GM19043 (cell line): ENCODE data around the gene DUSP28.

Source experiments
- ATAC-seq: cut with Tn5 transposase; IDR thresholded peaks from one replicate; pipeline ENCODE4 v1.9.1; 2021; ENCODE audit warnings: low read depth; ENCODE audit not compliant: unreplicated experiment

The DUSP28 gene

DNA sequence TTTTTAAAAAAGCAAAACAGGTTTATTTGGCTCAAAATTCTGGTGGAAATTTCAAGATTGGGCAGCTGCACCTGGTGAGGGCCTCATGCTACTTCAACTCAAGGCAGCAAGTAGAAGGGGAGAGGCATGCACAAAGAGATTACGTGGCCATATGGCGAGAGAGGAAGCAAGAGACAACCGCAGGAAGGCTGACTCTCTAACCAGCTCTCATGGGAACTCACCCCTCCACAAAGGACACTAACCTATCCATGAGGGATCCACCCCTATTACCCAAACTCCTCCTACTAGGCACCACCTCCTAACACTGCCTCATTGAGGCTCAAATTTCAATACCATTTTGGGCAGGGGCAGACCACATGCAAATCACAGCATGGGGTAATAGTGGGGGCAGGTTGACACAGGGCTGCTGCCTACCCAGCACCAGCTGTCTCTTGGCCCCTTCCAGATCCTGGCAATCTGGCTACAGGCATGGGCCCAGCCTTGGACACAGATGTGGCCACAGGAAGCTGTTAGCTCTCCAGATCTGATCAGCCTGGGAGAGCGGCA lies 24.4 kb downstream of the DUSP28 start:
- ATAC-seq = peak; percentile 60

- peak; percentile 37 for ATAC-seq
Measured at GRCh38 chr2:240585101-240585500, 24.9 kb downstream of the DUSP28 start.

DNA sequence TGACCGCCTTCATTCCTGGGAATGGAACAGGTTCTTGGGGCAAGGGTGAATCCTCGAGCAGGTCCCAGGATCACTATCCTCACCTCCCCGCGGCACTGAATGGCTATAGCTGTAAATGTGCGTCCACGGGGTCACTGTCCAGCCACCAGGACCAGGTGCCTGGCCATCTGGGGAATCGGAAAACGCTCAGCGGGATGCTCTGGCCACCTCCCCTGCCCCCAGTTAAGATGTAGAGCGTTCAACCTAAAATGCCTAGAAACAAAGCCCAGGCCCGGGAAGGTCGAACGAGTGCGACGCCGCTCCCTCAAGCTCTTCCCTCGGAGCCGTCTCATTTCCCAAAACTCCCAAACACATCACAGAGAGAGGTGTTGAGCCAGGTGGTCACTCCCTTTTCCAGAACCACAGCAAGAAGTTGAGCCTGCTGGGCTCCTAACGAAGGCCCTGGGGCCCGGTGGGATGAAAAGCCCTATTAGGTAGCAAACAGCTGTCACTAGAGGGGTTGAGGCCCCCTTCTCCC lies 25.6 kb downstream of the DUSP28 start:
- no peak for ATAC-seq

GRCh38 chr2:240586198-240586918 lies 26.2 kb downstream of the DUSP28 start, which contains the start of gene CAPN10:
TSS of gene CAPN10 (plus strand) at chr2:240586734. CDS start at chr2:240586912, 178 bp downstream.
- peak; percentile 44 for ATAC-seq

- no peak for ATAC-seq
Measured at GRCh38 chr2:240586919-240587800, 27.0 kb downstream of the DUSP28 start.

- ATAC-seq = no peak
Measured at GRCh38 chr2:240588006-240588655, 28.0 kb downstream of the DUSP28 start.

DNA sequence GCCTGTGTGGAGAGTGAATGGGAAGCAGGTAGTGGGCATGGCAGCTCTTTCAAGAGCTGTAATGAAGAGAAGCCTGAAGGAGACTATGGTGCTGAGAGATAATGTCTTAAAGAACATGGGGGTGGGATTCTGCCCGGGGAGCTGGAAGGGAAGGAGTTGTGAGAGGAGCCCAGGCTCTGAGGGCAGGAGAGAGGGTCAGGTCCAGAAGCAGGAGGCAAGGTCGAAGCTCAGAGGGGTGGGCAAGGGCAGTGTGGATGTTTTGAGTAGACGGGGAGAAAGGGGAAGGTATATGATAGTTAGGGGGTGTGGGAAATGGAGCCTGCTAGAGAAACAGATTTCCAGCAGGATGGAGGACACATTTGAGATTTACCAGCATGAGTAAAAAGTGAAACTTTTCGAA lies 28.5 kb downstream of the DUSP28 start:
- no peak for ATAC-seq

- ATAC-seq = no peak
Measured at GRCh38 chr2:240589375-240589774, 29.2 kb downstream of the DUSP28 start.

- no peak for ATAC-seq
Measured at GRCh38 chr2:240589850-240590525, 29.8 kb downstream of the DUSP28 start.

- no peak for ATAC-seq
Measured at GRCh38 chr2:240590681-240591111, 30.5 kb downstream of the DUSP28 start.

DNA sequence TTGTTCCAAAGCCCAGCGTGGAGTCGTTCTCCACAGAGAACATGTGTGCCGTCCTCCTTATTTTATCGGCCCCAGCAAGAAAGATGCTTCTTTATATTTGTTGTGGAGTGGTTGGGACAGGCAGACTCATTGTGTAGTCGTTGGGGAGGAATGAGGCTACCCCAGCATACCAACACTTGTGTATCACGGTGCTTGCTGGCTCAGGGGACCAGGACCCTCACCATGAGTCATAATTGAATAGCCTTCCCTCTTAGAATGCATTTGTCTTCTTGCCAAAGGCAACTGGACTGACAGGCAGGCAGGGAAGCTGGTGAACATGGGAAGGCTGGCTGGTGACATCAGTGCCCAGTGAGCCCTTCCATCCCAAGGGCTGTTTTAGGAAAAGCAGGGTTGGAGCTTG lies 31.1 kb downstream of the DUSP28 start:
- no peak for ATAC-seq

- no peak for ATAC-seq
Measured at GRCh38 chr2:240591784-240592183, 31.6 kb downstream of the DUSP28 start.

DNA sequence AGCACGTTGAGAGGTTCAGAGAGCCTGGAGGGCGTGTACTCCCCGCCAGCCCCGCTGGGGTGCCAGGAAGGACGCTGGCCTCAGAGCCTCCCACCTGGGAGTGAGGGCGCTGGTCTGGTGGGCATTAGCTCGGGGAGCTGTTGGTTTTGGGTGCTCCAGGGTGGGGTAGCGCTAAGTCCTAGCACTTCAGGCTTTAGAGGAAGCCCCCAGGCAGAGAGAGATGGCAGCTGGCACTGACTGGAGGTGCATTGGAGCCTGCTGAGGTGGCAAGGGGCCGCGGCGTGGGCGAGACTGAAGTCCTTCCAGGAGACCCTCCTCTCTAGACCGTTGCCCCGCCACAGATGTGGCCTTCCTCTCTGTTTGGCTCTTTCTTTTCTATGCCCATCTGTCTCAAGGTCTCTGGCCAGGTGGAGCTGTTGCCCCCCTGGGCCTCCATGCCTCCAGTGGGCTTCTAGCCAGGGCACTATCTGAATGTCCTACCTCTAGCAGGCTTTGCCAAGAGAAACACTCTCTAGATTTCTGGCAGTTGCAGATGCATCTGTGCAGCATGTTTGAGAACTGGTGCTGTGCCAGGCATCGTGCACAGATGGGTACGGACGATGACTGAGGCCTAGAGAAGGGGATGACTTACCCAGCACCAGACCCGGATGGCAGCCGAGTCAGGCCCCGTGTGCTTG lies 33.0 kb downstream of the DUSP28 start:
- ATAC-seq = no peak

- ATAC-seq = no peak
Measured at GRCh38 chr2:240593703-240594451, 33.7 kb downstream of the DUSP28 start.

DNA sequence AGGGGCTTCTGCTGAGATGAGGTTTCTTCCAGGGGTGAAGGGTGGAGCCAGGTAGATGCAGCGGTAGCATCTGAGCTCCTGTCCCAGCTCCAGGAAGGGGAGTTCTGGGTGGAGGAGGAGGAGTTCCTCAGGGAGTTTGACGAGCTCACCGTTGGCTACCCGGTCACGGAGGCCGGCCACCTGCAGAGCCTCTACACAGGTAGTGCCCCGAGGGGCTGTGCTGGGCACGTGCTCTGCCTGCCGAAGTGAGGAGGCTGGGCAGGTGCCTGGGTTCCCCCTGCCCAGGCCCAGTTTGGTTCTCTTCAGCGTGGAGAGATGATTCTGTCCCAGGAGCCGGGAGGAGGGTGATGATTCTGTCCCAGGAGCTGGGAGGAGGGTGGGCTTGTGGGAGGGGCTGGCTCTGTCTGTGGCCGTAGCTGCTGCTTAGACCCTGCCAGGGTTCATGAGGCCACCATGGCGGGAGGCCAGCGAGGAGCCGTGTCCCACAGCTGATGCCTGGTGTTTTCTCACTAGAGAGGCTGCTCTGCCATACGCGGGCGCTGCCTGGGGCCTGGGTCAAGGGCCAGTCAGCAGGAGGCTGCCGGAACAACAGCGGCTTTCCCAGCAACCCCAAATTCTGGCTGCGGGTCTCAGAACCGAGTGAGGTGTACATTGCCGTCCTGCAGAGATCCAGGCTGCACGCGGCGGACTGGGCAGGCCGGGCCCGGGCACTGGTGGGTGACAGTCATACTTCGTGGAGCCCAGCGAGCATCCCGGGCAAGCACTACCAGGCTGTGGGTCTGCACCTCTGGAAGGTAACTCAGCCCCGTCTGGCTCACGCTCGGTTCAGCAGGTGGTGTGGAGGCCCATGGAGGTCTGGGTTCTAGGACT lies 34.6 kb downstream of the DUSP28 start:
- no peak for ATAC-seq

DNA sequence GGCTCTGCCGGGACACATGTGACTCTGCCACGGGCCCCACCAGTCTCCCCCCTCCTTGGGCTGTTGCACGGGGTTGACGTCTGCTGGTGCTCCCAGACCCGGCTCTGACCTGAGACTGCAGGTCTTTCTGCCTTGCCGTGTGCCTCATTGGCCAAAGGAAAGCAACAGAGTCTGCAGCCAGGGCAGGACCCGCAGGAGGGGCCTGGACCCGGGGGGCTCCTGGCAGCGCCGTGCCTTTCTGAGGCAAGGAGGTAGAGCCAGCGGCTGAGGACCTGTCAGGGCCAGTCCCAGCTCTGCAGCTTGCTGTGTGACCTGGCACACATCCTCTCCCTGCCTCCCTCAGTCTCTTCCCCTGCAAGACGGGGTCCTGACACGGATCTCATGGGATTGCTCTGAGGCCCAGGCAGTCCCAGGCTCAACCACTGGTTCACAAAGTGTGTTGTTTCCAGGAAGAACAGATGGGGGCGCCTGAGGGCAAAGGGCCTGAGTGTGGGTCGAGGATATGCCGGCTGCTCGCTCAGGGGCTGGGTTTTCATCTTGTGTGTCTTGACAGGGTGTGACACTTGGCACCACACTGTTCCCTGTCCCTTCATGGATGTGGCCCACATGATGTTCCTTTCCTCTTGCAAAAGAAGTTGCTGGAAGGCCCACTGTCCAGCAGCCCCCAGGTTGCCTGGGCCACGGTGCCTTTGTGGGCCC lies 35.4 kb downstream of the DUSP28 start:
- no peak for ATAC-seq

GRCh38 chr2:240596080-240596460 lies 35.9 kb downstream of the DUSP28 start:
- ATAC-seq = no peak
